IMR-90 (cell line): ENCODE results near the gene ALOX15.

ENCODE experiments used
- MAFK ChIP-seq: IDR thresholded peaks from 2 replicates; pipeline ENCODE4 v1.6.1; 2012; ENCODE audit warnings: low read depth, low read length, improper control_type of control experiment
- POLR2A ChIP-seq: IDR thresholded peaks from 2 replicates; pipeline ENCODE4 v1.6.1; 2012; ENCODE audit warnings: mild to moderate bottlenecking, low read depth, low read length
- TF ChIP-seq, protein P1 (sequence below): conservative IDR thresholded peaks from 2 replicates; pipeline ENCODE4 v1.5.1; 2012; ENCODE audit warnings: mild to moderate bottlenecking, low read depth, low read length, improper control_type of control experiment

- TF ChIP-seq, protein P1, sequence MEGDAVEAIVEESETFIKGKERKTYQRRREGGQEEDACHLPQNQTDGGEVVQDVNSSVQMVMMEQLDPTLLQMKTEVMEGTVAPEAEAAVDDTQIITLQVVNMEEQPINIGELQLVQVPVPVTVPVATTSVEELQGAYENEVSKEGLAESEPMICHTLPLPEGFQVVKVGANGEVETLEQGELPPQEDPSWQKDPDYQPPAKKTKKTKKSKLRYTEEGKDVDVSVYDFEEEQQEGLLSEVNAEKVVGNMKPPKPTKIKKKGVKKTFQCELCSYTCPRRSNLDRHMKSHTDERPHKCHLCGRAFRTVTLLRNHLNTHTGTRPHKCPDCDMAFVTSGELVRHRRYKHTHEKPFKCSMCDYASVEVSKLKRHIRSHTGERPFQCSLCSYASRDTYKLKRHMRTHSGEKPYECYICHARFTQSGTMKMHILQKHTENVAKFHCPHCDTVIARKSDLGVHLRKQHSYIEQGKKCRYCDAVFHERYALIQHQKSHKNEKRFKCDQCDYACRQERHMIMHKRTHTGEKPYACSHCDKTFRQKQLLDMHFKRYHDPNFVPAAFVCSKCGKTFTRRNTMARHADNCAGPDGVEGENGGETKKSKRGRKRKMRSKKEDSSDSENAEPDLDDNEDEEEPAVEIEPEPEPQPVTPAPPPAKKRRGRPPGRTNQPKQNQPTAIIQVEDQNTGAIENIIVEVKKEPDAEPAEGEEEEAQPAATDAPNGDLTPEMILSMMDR, result no peak
- no peak for TF ChIP-seq POLR2A
- 0 out of 2 replicates have a peak, but pooled peaks have one; percentile 43 for TF ChIP-seq MAFK
These were observed 14.7 kb downstream of the ALOX15 start for GRCh38 chr17:4626734-4627256.
